ENCODE data around the gene SIRPA.

The SIRPA gene

DNA sequence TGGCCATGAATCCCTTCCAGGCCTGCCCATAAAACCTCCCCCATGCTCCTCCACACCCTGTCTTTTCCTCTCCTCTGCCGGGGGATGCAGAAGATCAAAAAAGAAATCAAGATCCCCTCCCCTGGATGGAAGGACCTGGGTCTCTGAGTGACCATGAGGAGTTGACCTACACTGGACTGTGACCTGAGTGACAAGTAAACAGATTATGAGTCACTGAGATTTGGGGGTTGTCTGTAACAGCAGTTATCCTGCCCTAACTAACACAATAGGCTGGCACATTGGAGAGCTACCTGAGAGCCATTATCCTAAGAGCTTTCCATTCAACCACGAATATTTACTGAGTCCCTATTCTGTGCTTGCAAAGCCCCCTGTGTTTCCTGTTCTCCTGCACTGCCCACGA lies 28.4 kb upstream of the SIRPA start:
- TF ChIP-seq, protein P1, sequence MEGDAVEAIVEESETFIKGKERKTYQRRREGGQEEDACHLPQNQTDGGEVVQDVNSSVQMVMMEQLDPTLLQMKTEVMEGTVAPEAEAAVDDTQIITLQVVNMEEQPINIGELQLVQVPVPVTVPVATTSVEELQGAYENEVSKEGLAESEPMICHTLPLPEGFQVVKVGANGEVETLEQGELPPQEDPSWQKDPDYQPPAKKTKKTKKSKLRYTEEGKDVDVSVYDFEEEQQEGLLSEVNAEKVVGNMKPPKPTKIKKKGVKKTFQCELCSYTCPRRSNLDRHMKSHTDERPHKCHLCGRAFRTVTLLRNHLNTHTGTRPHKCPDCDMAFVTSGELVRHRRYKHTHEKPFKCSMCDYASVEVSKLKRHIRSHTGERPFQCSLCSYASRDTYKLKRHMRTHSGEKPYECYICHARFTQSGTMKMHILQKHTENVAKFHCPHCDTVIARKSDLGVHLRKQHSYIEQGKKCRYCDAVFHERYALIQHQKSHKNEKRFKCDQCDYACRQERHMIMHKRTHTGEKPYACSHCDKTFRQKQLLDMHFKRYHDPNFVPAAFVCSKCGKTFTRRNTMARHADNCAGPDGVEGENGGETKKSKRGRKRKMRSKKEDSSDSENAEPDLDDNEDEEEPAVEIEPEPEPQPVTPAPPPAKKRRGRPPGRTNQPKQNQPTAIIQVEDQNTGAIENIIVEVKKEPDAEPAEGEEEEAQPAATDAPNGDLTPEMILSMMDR (IDR thresholded peaks at IDR 0.05; ENCODE audit: low read depth, low read length, poor library complexity, severe bottlenecking): no peak
- TF ChIP-seq EZH2phosphoT487 (IDR thresholded peaks at IDR 0.05; ENCODE audit: borderline replicate concordance, low read length): no peak

DNA sequence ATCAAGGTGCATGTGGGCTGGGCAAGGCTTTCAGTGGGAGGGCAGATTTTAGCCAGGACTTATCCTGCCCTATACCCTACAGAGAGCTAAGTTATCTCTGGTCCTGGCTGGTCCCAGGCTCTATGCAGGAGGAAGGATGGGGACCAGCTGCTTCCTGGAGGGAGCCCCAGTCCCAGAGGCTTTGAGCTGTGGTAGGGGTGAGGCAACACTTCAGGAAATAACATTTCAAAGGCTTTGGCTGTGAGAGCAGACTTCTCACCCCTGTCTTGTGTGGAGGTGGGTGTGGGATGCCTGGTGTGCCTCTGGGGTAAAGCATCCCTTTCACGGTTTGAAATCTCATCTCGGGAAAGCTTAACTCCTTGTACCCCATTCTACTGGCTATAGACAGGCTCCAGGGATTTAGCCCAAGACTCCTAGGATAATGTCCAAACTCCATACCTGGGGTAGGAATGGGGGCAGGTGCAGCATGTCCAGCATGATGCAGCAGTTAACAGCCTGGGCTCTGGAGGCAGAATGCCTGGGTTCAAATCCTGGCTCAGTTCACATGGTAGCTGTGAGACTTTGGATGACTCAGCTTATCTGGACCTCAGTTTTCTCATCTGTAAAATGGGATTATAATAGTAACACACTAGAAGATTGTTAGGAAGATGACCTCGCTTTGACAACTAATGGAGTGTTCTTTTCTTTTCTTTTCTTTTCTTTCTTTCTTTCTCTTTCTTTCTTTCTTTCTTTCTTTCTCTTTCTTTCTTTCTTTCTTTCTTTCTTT lies 27.5 kb upstream of the SIRPA start:
- Histone ChIP-seq H3K9me2 (replicated peaks; ENCODE audit: control insufficient read depth, low read length) (no peaks in the 10 kb centered on the region), H4K20me1 (ENCODE audit: control insufficient read depth, insufficient read depth, low read depth, low read length) (peaks cover 16% of the 10 kb centered on the region), H3K79me2 (ENCODE audit: control insufficient read depth, low read length) (no peaks in the 10 kb centered on the region), H3K4me1 (ENCODE audit: control insufficient read depth, low read length) (peaks cover 23% of the 10 kb centered on the region), H3K4me2 (ENCODE audit: low read length) (no peak overlapping the region), H3K27me3 (ENCODE audit: control insufficient read depth, low read length) (peaks cover 73% of the 10 kb centered on the region), H3F3A (ENCODE audit: control insufficient read depth, insufficient read depth) (no peaks in the 10 kb centered on the region), H3K36me3 (ENCODE audit: control insufficient read depth, low read length) (no peaks in the 10 kb centered on the region), H3K9me3 (ENCODE audit: control insufficient read depth, insufficient read depth, low read length) (no peaks in the 10 kb centered on the region), H3K27ac (ENCODE audit: low read depth, low read length) (no peak overlapping the region), H3K4me3 (ENCODE audit: low read length) (no peak overlapping the region)
- no peak for TF ChIP-seq EZH2phosphoT487 (IDR thresholded peaks at IDR 0.05; ENCODE audit: borderline replicate concordance, low read length)
- TF ChIP-seq, protein P1 (IDR thresholded peaks at IDR 0.05; ENCODE audit: low read depth, low read length, poor library complexity, severe bottlenecking): no peak

More for the DNA sequence above, 28.4 kb upstream of the SIRPA start:
- Histone ChIP-seq H4K20me1 (ENCODE audit: control insufficient read depth, insufficient read depth, low read depth, low read length) (peaks cover 14% of the 10 kb centered on the region), H3K9me3 (ENCODE audit: control insufficient read depth, insufficient read depth, low read length) (no peaks in the 10 kb centered on the region), H3F3A (ENCODE audit: control insufficient read depth, insufficient read depth) (no peaks in the 10 kb centered on the region), H3K27me3 (ENCODE audit: control insufficient read depth, low read length) (peaks cover 72% of the 10 kb centered on the region), H3K4me2 (ENCODE audit: low read length) (no peak overlapping the region), H3K4me3 (ENCODE audit: low read length) (no peak overlapping the region), H3K36me3 (ENCODE audit: control insufficient read depth, low read length) (no peaks in the 10 kb centered on the region), H3K4me1 (ENCODE audit: control insufficient read depth, low read length) (peaks cover 21% of the 10 kb centered on the region), H3K27ac (ENCODE audit: low read depth, low read length) (no peak overlapping the region), H3K79me2 (ENCODE audit: control insufficient read depth, low read length) (no peaks in the 10 kb centered on the region), H3K9me2 (replicated peaks; ENCODE audit: control insufficient read depth, low read length) (no peaks in the 10 kb centered on the region)

DNA sequence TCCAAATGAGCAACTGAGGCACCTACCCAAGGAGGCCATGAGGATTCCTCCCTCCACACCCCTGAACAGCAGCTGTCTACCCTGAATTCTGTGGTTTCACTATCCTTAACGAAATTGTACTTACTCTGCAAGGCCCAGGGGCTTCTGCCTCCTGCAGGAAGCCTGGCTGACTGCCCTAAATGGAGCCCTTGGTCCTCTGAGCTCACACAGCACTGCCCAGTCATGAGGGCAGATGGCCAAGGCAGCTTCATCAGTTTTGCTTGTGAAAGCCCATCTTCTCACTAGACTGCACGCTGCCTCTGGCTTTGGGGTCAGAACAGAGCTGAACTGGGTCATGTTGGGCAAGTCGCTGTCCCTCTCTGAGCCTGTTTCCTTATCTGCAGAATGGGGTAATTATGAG lies 26.4 kb upstream of the SIRPA start:
- no peak overlapping the region for H3K27ac ChIP-seq (ENCODE audit: low read depth, low read length)
- H3K79me2 ChIP-seq (ENCODE audit: control insufficient read depth, low read length): no peaks in the 10 kb centered on the region
- no peaks in the 10 kb centered on the region for H3F3A ChIP-seq (ENCODE audit: control insufficient read depth, insufficient read depth)
- H3K27me3 ChIP-seq (ENCODE audit: control insufficient read depth, low read length): peaks cover 75% of the 10 kb centered on the region
- no peaks in the 10 kb centered on the region for H3K9me2 ChIP-seq (replicated peaks; ENCODE audit: control insufficient read depth, low read length)
- no peak overlapping the region for H3K4me2 ChIP-seq (ENCODE audit: low read length)
- H3K36me3 ChIP-seq (ENCODE audit: control insufficient read depth, low read length): no peaks in the 10 kb centered on the region
- H3K4me3 ChIP-seq (ENCODE audit: low read length): no peak overlapping the region
- no peak for TF ChIP-seq EZH2phosphoT487 (IDR thresholded peaks at IDR 0.05; ENCODE audit: borderline replicate concordance, low read length)
- TF ChIP-seq, protein P1 (IDR thresholded peaks at IDR 0.05; ENCODE audit: low read depth, low read length, poor library complexity, severe bottlenecking): no peak
- peaks cover 23% of the 10 kb centered on the region for H3K4me1 ChIP-seq (ENCODE audit: control insufficient read depth, low read length)
- peaks cover 16% of the 10 kb centered on the region for H4K20me1 ChIP-seq (ENCODE audit: control insufficient read depth, insufficient read depth, low read depth, low read length)
- no peaks in the 10 kb centered on the region for H3K9me3 ChIP-seq (ENCODE audit: control insufficient read depth, insufficient read depth, low read length)
